ENCODE measurements around the gene WRAP53.

GRCh38 chr17:7747635-7748071 lies 59.4 kb downstream of the WRAP53 start:
- TF ChIP-seq, protein P1, sequence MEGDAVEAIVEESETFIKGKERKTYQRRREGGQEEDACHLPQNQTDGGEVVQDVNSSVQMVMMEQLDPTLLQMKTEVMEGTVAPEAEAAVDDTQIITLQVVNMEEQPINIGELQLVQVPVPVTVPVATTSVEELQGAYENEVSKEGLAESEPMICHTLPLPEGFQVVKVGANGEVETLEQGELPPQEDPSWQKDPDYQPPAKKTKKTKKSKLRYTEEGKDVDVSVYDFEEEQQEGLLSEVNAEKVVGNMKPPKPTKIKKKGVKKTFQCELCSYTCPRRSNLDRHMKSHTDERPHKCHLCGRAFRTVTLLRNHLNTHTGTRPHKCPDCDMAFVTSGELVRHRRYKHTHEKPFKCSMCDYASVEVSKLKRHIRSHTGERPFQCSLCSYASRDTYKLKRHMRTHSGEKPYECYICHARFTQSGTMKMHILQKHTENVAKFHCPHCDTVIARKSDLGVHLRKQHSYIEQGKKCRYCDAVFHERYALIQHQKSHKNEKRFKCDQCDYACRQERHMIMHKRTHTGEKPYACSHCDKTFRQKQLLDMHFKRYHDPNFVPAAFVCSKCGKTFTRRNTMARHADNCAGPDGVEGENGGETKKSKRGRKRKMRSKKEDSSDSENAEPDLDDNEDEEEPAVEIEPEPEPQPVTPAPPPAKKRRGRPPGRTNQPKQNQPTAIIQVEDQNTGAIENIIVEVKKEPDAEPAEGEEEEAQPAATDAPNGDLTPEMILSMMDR (IDR thresholded peaks at IDR 0.05) = no peak
- no peak for TF ChIP-seq POLR2A (IDR thresholded peaks at IDR 0.05)

Data from uterus (tissue), 2 donors.